Fibroblast of the aortic adventitia (primary cell): ENCODE data around the gene EIF3A. TPM values are rescaled to one million over a fixed set of nuclear protein-coding genes. Genes with fewer than 3 reads are reported as not detected.
"Not testable (repeated sequence)": the region's sequence is repeated elsewhere in the genome, so short reads cannot be mapped to it uniquely, and the experiment has no call there.

Experiments used
- DNase-seq: peaks from one replicate; pipeline ENCODE4 v3.0.0-alpha.2; 2010; ENCODE audit warnings: low read depth
- H3K4me3 ChIP-seq: 2 replicates; pipeline ENCODE4 v1.5.1; 2011; ENCODE audit warnings: low read depth, mild to moderate bottlenecking, control low read depth, low read length, moderate library complexity
- CTCF ChIP-seq: IDR thresholded peaks from 2 replicates; pipeline ENCODE4 v1.5.1; 2011; ENCODE audit warnings: mild to moderate bottlenecking, low read length, control low read depth, inconsistent platforms; ENCODE audit not compliant: insufficient read depth
- total RNA-seq: library from RNA; depleted of rRNA; stranded (reverse); fragments of >200 nt; gene quantifications from 2 replicates; pipeline ENCODE4 v1.2.3, GENCODE V29; 2012; ENCODE audit warnings: low replicate concordance

Gene EIF3A
- total RNA-seq, 1 donor, result 144 TPM

GRCh38 chr10:119098576-119098975 lies 18.0 kb upstream of the EIF3A start:
- TF ChIP-seq CTCF, result no peak
- H3K4me3 ChIP-seq, result no peak overlapping the region
- DNase-seq, result no peak

DNA sequence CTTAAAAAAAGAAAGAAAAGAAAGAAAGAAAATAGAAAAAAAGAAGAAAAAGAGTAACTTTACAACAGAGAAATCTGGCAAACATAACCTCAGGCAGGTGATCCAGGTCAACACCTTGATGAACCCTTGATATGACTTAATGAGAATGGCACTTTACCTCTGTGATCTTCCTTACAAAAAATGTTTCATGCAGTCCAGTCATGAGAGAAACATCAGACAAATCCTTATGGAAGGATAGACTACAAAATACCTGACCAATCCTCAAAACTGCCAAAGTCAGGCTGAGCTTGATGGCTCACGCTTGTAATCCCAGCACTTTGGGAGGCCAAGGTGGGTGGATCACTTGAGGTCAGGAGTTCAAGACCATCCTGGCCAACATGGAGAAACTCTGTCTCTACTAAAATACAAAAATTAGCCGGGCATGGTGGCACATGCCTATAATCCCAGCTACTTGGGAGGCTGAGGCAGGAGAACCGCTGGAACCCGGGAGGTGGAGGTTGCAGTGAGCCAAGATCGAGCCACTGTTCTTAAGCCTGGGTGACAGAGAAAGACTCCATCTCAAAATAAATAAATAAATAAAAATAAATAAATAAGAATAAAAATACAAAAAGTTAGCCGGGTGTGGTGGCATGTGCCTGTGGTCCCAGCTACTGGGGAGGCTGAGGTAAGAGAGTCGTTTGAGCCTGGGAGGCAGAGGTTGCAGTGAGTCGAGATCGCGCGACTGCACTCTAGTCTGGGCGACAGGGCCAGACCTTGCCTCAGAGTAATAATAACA lies 16.2 kb upstream of the EIF3A start:
- not testable (repeated sequence) for H3K4me3 ChIP-seq, DNase-seq

GRCh38 chr10:119095640-119096039 lies 15.0 kb upstream of the EIF3A start:
- no peak for DNase-seq
- no peak for TF ChIP-seq CTCF
- no peak overlapping the region for H3K4me3 ChIP-seq

DNA sequence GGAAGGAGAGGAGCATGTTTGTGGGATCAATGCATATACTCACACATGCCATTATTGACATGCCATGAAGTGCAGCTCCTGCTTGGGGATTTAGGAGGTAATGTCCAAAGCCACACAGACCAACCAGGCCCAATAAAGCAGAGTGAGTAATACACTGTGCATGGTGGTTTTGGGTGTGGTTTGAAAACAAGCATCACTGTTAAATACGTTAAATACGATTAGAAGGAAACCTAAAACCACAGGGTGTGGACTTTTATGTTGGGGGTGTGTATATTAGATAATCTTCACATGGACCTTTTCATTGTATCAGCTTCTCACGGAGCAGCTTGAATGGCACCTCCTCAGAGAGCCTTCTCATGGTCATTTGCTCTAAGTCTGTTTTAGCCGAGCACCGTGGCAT lies 10.4 kb upstream of the EIF3A start:
- DNase-seq, result peak; percentile 92

GRCh38 chr10:119090026-119090795 lies 9.6 kb upstream of the EIF3A start:
- no peak for DNase-seq
- H3K4me3 ChIP-seq, result no peak overlapping the region
- no peak for TF ChIP-seq CTCF

More for the DNA sequence above, 10.4 kb upstream of the EIF3A start:
- H3K4me3 ChIP-seq, result no peak overlapping the region
- TF ChIP-seq CTCF, result no peak

DNA sequence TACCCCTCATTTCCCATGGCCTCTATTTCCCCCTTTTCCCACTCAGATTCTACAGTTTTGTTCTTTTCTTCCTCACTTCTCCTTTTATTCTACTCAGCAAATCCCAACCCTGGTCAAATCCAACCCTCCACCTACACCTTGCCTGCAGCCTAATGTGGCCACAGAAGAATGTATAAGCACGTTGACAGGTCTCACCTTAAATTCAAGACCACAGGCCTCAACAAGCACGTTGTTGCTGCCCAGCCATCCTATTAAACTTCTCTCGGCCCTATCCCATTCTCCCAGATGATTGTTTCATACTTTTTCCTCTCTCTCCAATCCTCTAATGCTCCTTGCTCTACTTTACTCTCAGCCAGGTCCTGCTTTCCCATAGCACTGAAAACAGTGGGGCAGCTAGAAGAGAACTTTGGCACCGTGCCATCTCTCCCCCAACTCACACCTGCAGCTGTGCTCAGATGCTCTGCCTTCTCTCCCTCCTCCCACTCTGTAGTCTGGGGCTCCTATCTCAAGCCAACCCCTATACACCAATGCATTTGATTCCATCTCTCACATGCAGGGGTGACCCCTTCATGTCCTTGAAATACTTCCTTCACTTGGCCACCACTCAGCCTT lies 6.8 kb upstream of the EIF3A start:
- no peak overlapping the region for H3K4me3 ChIP-seq
- DNase-seq, result no peak
- TF ChIP-seq CTCF, result no peak

- no peak for TF ChIP-seq CTCF
- H3K4me3 ChIP-seq, result no peak overlapping the region
- DNase-seq, result no peak
Observed at GRCh38 chr10:119084896-119085295, 4.3 kb upstream of the EIF3A start.
